ENCODE results near the gene CRTC2. TPM values are rescaled to one million over a fixed set of nuclear protein-coding genes. Genes with fewer than 3 reads are reported as not detected.
A peak's percentile ranks its signal among the peaks of the same experiment; 100 is the strongest.

The CRTC2 gene
- polyA plus RNA-seq, 1 donor from 2014 or later: 12.1 TPM

- Histone ChIP-seq H3K79me2 (replicated peaks; ENCODE audit: insufficient read depth, low read length) (peaks cover 4% of the 10 kb centered on the region), H3K36me3 (ENCODE audit: insufficient read depth, low read length) (no peaks in the 10 kb centered on the region), H3K9me2 (ENCODE audit: insufficient read depth, low read length) (no peaks in the 10 kb centered on the region), H4K20me1 (ENCODE audit: insufficient read depth) (no peaks in the 10 kb centered on the region), H3K9me3 (ENCODE audit: low read length) (no peaks in the 10 kb centered on the region), H3K4me2 (ENCODE audit: low read length) (peak overlapping the region; percentile 67), H3K27ac (ENCODE audit: low read length) (peak overlapping the region; percentile 47), H3K4me3 (ENCODE audit: low read length) (peak overlapping the region; percentile 85), H3K27me3 (ENCODE audit: insufficient read depth, low read depth, low read length) (no peaks in the 10 kb centered on the region), H3K9ac (ENCODE audit: low read length) (peak overlapping the region; percentile 79), H2AFZ (ENCODE audit: low read depth, low read length) (peak overlapping the region; percentile 18), H3F3A (ENCODE audit: insufficient read depth, low read length, poor library complexity, severe bottlenecking) (no peaks in the 10 kb centered on the region)
- TF ChIP-seq EZH2 (IDR thresholded peaks at IDR 0.05; ENCODE audit: borderline replicate concordance, insufficient read depth, low read length, poor library complexity, severe bottlenecking): no peak
- no peak for TF ChIP-seq REST (IDR thresholded peaks at IDR 0.05; ENCODE audit: borderline replicate concordance)
- TF ChIP-seq MXI1 (conservative IDR thresholded peaks at IDR 0.05; ENCODE audit: poor library complexity, severe bottlenecking): no peak
- TF ChIP-seq TAF1 (IDR thresholded peaks at IDR 0.05; ENCODE audit: low read depth): no peak
- TF ChIP-seq POLR2AphosphoS5 (IDR thresholded peaks at IDR 0.05): no peak
- TF ChIP-seq SMC3 (conservative IDR thresholded peaks at IDR 0.05; ENCODE audit: poor library complexity): no peak
- TF ChIP-seq CTCF (IDR thresholded peaks at IDR 0.05; ENCODE audit: poor library complexity, severe bottlenecking): no peak
- no peak for TF ChIP-seq EP300 (conservative IDR thresholded peaks at IDR 0.05; ENCODE audit: poor library complexity, severe bottlenecking)
- TF ChIP-seq RAD21 (conservative IDR thresholded peaks at IDR 0.05): no peak
These were observed 13.1 kb downstream of the CRTC2 start for GRCh38 chr1:153945131-153945794.

- Histone ChIP-seq H3K9me2 (ENCODE audit: insufficient read depth, low read length) (no peaks in the 10 kb centered on the region), H3K79me2 (replicated peaks; ENCODE audit: insufficient read depth, low read length) (peaks cover 4% of the 10 kb centered on the region), H4K20me1 (ENCODE audit: insufficient read depth) (no peaks in the 10 kb centered on the region), H3K4me2 (ENCODE audit: low read length) (no peak overlapping the region), H3F3A (ENCODE audit: insufficient read depth, low read length, poor library complexity, severe bottlenecking) (no peaks in the 10 kb centered on the region), H3K4me3 (ENCODE audit: low read length) (peak overlapping the region; percentile 85), H3K9ac (ENCODE audit: low read length) (no peak overlapping the region), H2AFZ (ENCODE audit: low read depth, low read length) (no peak overlapping the region), H3K9me3 (ENCODE audit: low read length) (no peaks in the 10 kb centered on the region), H3K27ac (ENCODE audit: low read length) (no peak overlapping the region), H3K27me3 (ENCODE audit: insufficient read depth, low read depth, low read length) (no peaks in the 10 kb centered on the region), H3K36me3 (ENCODE audit: insufficient read depth, low read length) (no peaks in the 10 kb centered on the region)
- no peak for TF ChIP-seq MXI1 (conservative IDR thresholded peaks at IDR 0.05; ENCODE audit: poor library complexity, severe bottlenecking)
- no peak for TF ChIP-seq REST (IDR thresholded peaks at IDR 0.05; ENCODE audit: borderline replicate concordance)
- TF ChIP-seq CTCF (IDR thresholded peaks at IDR 0.05; ENCODE audit: poor library complexity, severe bottlenecking): no peak
- no peak for TF ChIP-seq RAD21 (conservative IDR thresholded peaks at IDR 0.05)
- no peak for TF ChIP-seq SMC3 (conservative IDR thresholded peaks at IDR 0.05; ENCODE audit: poor library complexity)
- no peak for TF ChIP-seq EZH2 (IDR thresholded peaks at IDR 0.05; ENCODE audit: borderline replicate concordance, insufficient read depth, low read length, poor library complexity, severe bottlenecking)
- no peak for TF ChIP-seq TAF1 (IDR thresholded peaks at IDR 0.05; ENCODE audit: low read depth)
- no peak for TF ChIP-seq POLR2AphosphoS5 (IDR thresholded peaks at IDR 0.05)
- no peak for TF ChIP-seq EP300 (conservative IDR thresholded peaks at IDR 0.05; ENCODE audit: poor library complexity, severe bottlenecking)
These were observed 13.6 kb downstream of the CRTC2 start for GRCh38 chr1:153944827-153945117.

All from neural cell (in vitro differentiated cells).